Keratinocyte (primary cell): ENCODE data around the gene HBZ. TPM values are rescaled to one million over a fixed set of nuclear protein-coding genes. Genes with fewer than 3 reads are reported as not detected.

Experiments used
- DNase-seq: peaks from one replicate; pipeline ENCODE4 v3.0.0-alpha.2; 2011; ENCODE audit warnings: low read depth, missing footprints, low spot score
- FAIRE-seq: peaks from 2 replicates; lab custom pipeline; 2011; peaks lifted over from hg19 to GRCh38; lab: Jason Lieb, UNC
- H2AFZ ChIP-seq: 2 replicates; pipeline ENCODE4 v1.6.0; 2012; ENCODE audit warnings: low read length, control low read depth, inconsistent platforms; ENCODE audit not compliant: control insufficient read depth
- H3K27ac ChIP-seq: 2 replicates; pipeline ENCODE4 v1.5.1; 2011; ENCODE audit warnings: low read length; ENCODE audit not compliant: control insufficient read depth, insufficient read depth
- H3K27me3 ChIP-seq: 3 replicates; pipeline ENCODE4 v1.6.0; 2011; ENCODE audit warnings: low read length; ENCODE audit not compliant: control insufficient read depth, insufficient read depth; ENCODE audit errors: extremely low read depth
- H3K36me3 ChIP-seq, 2 experiments: 2 replicates in 1 of 2; 3 replicates in 1 of 2; pipeline ENCODE4 v1.5.1; 2011; ENCODE audit warnings: low read length in 2 of 2, mild to moderate bottlenecking in 1 of 2; ENCODE audit not compliant: control insufficient read depth in 2 of 2, insufficient read depth in 2 of 2; ENCODE audit errors: extremely low read depth in 1 of 2
- H3K4me1 ChIP-seq: 3 replicates; pipeline ENCODE4 v1.5.1; 2011; ENCODE audit warnings: low read length; ENCODE audit not compliant: control insufficient read depth, insufficient read depth; ENCODE audit errors: extremely low read depth
- H3K4me2 ChIP-seq: 3 replicates; pipeline ENCODE4 v1.6.0; 2011; ENCODE audit warnings: low read depth, low read length; ENCODE audit not compliant: control insufficient read depth, insufficient read depth; ENCODE audit errors: extremely low read depth
- H3K4me3 ChIP-seq, 3 experiments: fragments of 200-600 bp in 1 of 3; sonication (generic) in 1 of 3; 2 replicates in 2 of 3; 3 replicates in 1 of 3; pipeline ENCODE4 v1.5.1; 2011 to 2016; ENCODE audit warnings: low read length in 3 of 3, mild to moderate bottlenecking in 3 of 3, control low read depth in 2 of 3, inconsistent platforms in 1 of 3, low read depth in 1 of 3, mixed read lengths in 1 of 3, mixed run types in 1 of 3, moderate library complexity in 1 of 3; ENCODE audit not compliant: control insufficient read depth in 2 of 3, insufficient read depth in 2 of 3; ENCODE audit errors: extremely low read depth in 1 of 3
- H3K79me2 ChIP-seq: 2 replicates; pipeline ENCODE4 v1.6.0; 2012; ENCODE audit warnings: low read length; ENCODE audit not compliant: control insufficient read depth, insufficient read depth
- H3K9ac ChIP-seq: 3 replicates; pipeline ENCODE4 v1.6.0; 2011; ENCODE audit warnings: low read length; ENCODE audit not compliant: control insufficient read depth, insufficient read depth; ENCODE audit errors: extremely low read depth
- H3K9me1 ChIP-seq: 3 replicates; pipeline ENCODE4 v1.6.0; 2011; ENCODE audit warnings: low read length; ENCODE audit not compliant: control insufficient read depth, insufficient read depth; ENCODE audit errors: extremely low read depth
- H3K9me3 ChIP-seq: 2 replicates; pipeline ENCODE4 v1.5.1; 2012; ENCODE audit warnings: low read depth, low read length; ENCODE audit not compliant: control insufficient read depth
- H4K20me1 ChIP-seq: 3 replicates; pipeline ENCODE4 v1.6.0; 2011; ENCODE audit warnings: low read length; ENCODE audit not compliant: control insufficient read depth, insufficient read depth; ENCODE audit errors: extremely low read depth
- EZH2 ChIP-seq: IDR thresholded peaks from one replicate; pipeline ENCODE4 v1.6.1; 2012; ENCODE audit warnings: inconsistent platforms, mild to moderate bottlenecking, low read length, moderate library complexity
- dilution Hi-C: fragments of 300-500 bp; cut with MboI; formaldehyde crosslinking; loops from one replicate; pipeline ENCODE4 v1.7.0; 2020; ENCODE audit warnings: low sequenced_read_pairs; ENCODE audit not compliant: extremely low pct_ligation_motif_present
- polyA plus RNA-seq, 5 experiments: library from polyadenylated mRNA; depleted of rRNA in 3 of 5; stranded (reverse) in 3 of 5; stranded (forward) in 1 of 5; unstranded in 1 of 5; fragments of >200 nt; gene quantifications; 1 replicate in 1 of 5; 2 replicates in 3 of 5; 3 replicates in 1 of 5; pipeline versions ENCODE4 v1.2.1 to v1.2.3, GENCODE V29; 2011 to 2012; ENCODE audit warnings: missing spikeins in 2 of 5, low read depth in 1 of 5, low replicate concordance in 1 of 5
- TF ChIP-seq, protein P1 (sequence below), 3 experiments: IDR thresholded peaks in 1 of 3; conservative IDR thresholded peaks in 1 of 3; optimal IDR thresholded peaks in 1 of 3; 2 replicates in 2 of 3; 3 replicates in 1 of 3; pipeline versions ENCODE3 to v1.5.1; 2011; ENCODE audit warnings: low read length in 3 of 3, mild to moderate bottlenecking in 3 of 3, moderate library complexity in 2 of 3, control low read depth in 1 of 3, inconsistent platforms in 1 of 3; ENCODE audit not compliant: insufficient read depth in 2 of 3; ENCODE audit errors: extremely low read depth in 1 of 3

The HBZ gene
- polyA plus RNA-seq, 1 donor (not counting 4 experiments of a cell fraction or from before 2014, with no cell fraction given), result not detected

DNA sequence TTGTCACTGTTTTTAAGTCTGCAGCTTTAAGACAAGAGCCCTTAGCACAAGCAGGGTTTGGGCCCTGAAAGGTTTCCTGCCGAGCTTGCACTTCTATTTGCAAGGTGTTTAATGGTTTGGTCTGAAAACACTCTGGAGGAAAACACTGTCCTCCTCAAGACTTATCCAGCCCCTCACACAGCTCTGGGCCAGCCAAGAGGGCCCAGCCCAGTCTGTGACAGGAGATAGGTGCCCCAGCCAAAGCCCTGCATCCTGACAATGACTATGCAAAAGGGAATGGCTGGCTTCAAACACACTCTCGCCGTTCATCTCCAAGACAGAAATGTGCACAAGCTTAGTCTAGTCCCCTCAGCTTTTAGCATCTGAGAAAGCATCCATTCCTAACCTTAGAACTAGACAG lies 47.5 kb upstream of the HBZ start:
- Histone ChIP-seq H3K9me1 (no peaks in the 10 kb centered on the region), H3K4me1 (no peaks in the 10 kb centered on the region), H4K20me1 (peaks cover 4% of the 10 kb centered on the region), H3K27ac (no peak overlapping the region), H3K79me2 (no peaks in the 10 kb centered on the region), H3K9me3 (no peaks in the 10 kb centered on the region), H3K36me3 (peaks cover 25 to 38% of the 10 kb centered on the region in 2 experiments), H2AFZ (no peak overlapping the region), H3K9ac (no peak overlapping the region), H3K4me2 (no peak overlapping the region), H3K4me3 (no peak overlapping the region), H3K27me3 (no peaks in the 10 kb centered on the region)
- FAIRE-seq, result no peak
- TF ChIP-seq, protein P1, sequence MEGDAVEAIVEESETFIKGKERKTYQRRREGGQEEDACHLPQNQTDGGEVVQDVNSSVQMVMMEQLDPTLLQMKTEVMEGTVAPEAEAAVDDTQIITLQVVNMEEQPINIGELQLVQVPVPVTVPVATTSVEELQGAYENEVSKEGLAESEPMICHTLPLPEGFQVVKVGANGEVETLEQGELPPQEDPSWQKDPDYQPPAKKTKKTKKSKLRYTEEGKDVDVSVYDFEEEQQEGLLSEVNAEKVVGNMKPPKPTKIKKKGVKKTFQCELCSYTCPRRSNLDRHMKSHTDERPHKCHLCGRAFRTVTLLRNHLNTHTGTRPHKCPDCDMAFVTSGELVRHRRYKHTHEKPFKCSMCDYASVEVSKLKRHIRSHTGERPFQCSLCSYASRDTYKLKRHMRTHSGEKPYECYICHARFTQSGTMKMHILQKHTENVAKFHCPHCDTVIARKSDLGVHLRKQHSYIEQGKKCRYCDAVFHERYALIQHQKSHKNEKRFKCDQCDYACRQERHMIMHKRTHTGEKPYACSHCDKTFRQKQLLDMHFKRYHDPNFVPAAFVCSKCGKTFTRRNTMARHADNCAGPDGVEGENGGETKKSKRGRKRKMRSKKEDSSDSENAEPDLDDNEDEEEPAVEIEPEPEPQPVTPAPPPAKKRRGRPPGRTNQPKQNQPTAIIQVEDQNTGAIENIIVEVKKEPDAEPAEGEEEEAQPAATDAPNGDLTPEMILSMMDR (optimal IDR thresholded peaks at IDR 0.05 in 1 of 3, IDR thresholded peaks at IDR 0.05 in 1 of 3, conservative IDR thresholded peaks at IDR 0.05 in 1 of 3; ENCODE audit: extremely low read depth in 1 of 3, insufficient read depth in 2 of 3, low read length in 3 of 3), result no peak
- TF ChIP-seq EZH2, result no peak
- dilution Hi-C loops, result no loop called here
- no peak for DNase-seq

DNA sequence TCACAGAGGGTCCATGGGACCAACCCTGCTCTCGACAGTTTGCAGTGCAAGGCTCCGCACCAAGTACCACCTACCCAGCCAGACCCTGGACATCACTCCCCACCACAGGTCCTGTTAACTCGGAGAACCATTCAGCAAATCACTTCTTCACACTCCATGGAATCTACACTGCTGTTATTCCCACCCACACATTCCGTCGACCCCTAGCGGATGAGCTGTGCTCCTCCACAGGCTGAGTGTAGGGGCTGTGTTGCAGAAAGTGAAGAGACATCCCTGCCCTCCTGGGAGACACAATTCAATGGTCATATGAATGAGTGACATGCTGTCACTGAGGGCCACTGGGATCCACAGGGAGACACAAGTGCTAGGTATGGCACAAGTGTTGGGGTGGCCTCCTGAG lies 46.9 kb upstream of the HBZ start:
- H3K4me3 ChIP-seq, result no peak overlapping the region
- H3K9me1 ChIP-seq, result no peaks in the 10 kb centered on the region
- no peak overlapping the region for H3K27ac ChIP-seq
- no peak overlapping the region for H2AFZ ChIP-seq
- H3K79me2 ChIP-seq, result no peaks in the 10 kb centered on the region
- H3K36me3 ChIP-seq, result peaks cover 30 to 34% of the 10 kb centered on the region in 2 experiments
- no peaks in the 10 kb centered on the region for H3K9me3 ChIP-seq
- H3K4me2 ChIP-seq, result no peak overlapping the region
- no peak for TF ChIP-seq EZH2
- TF ChIP-seq, protein P1 (optimal IDR thresholded peaks at IDR 0.05 in 1 of 3, IDR thresholded peaks at IDR 0.05 in 1 of 3, conservative IDR thresholded peaks at IDR 0.05 in 1 of 3; ENCODE audit: extremely low read depth in 1 of 3, insufficient read depth in 2 of 3, low read length in 3 of 3), result no peak
- peaks cover 4% of the 10 kb centered on the region for H4K20me1 ChIP-seq
- H3K27me3 ChIP-seq, result no peaks in the 10 kb centered on the region
- dilution Hi-C loops, result no loop called here
- FAIRE-seq (no peak), DNase-seq (no peak)
- H3K4me1 ChIP-seq, result no peaks in the 10 kb centered on the region
- no peak overlapping the region for H3K9ac ChIP-seq
